SK-MEL-5 (cell line): ENCODE results near the gene DNAH7. TPM values are rescaled to one million over a fixed set of nuclear protein-coding genes. Genes with fewer than 3 reads are reported as not detected.

Experiments used
- DNase-seq: peaks from one replicate; pipeline ENCODE4 v3.0.0-alpha.2; 2016; ENCODE audit warnings: low read depth, low spot score
- in situ Hi-C: cut with HindIII; loops from 2 replicates; pipeline ENCODE4 v1.10.0; 2016; ENCODE audit warnings: low sequenced_read_pairs, high pct_unique_total_duplicates, low pct_unique_long_range_greater_than_20kb
- total RNA-seq: library from RNA; depleted of rRNA; stranded (reverse); fragments of >200 nt; shearing (Covaris generic); gene quantifications from 2 replicates; pipeline ENCODE4 v1.2.3, GENCODE V29; 2014

Gene DNAH7
- total RNA-seq, 1 experiment from 2014 or later = 0.37 TPM

- no peak for DNase-seq
- in situ Hi-C loops = no loop called here
Observed at GRCh38 chr2:195808189-195808588, 260.4 kb downstream of the DNAH7 start.

- in situ Hi-C loops = no loop called here
- DNase-seq = no peak
Observed at GRCh38 chr2:195805283-195805976, 263.2 kb downstream of the DNAH7 start.

- in situ Hi-C loops = no loop called here
- DNase-seq = no peak
Observed at GRCh38 chr2:195795879-195796278, 272.8 kb downstream of the DNAH7 start.

GRCh38 chr2:195793881-195794280 is 274.8 kb downstream of the DNAH7 start:
- no peak for DNase-seq
- in situ Hi-C loops = no loop called here

GRCh38 chr2:195782156-195782555 is 286.5 kb downstream of the DNAH7 start:
- in situ Hi-C loops = no loop called here
- DNase-seq = no peak

GRCh38 chr2:195779491-195779890 is 289.1 kb downstream of the DNAH7 start:
- no peak for DNase-seq
- in situ Hi-C loops = no loop called here

GRCh38 chr2:195769975-195770374 is 298.7 kb downstream of the DNAH7 start:
- in situ Hi-C loops = no loop called here
- no peak for DNase-seq

GRCh38 chr2:195768431-195768830 is 300.2 kb downstream of the DNAH7 start:
- in situ Hi-C loops = no loop called here
- DNase-seq = no peak

GRCh38 chr2:195766691-195767090 is 301.9 kb downstream of the DNAH7 start:
- in situ Hi-C loops = no loop called here
- no peak for DNase-seq

GRCh38 chr2:195763866-195764265 is 304.8 kb downstream of the DNAH7 start:
- in situ Hi-C loops = no loop called here

GRCh38 chr2:195759877-195760276 is 308.8 kb downstream of the DNAH7 start:
- in situ Hi-C loops = no loop called here
- DNase-seq = no peak

More at GRCh38 chr2:195763866-195764265, 304.8 kb downstream of the DNAH7 start:
- no peak for DNase-seq

GRCh38 chr2:195758846-195759245 is 309.8 kb downstream of the DNAH7 start:
- in situ Hi-C loops = no loop called here
- DNase-seq = no peak

- in situ Hi-C loops = no loop called here
- no peak for DNase-seq
Observed at GRCh38 chr2:195756218-195756942, 312.3 kb downstream of the DNAH7 start.

GRCh38 chr2:195741191-195741590 is 327.4 kb downstream of the DNAH7 start:
- in situ Hi-C loops = no loop called here
- no peak for DNase-seq

- no peak for DNase-seq
- in situ Hi-C loops = no loop called here
Observed at GRCh38 chr2:195737511-195738325, 330.9 kb downstream of the DNAH7 start.

- in situ Hi-C loops = no loop called here
- no peak for DNase-seq
Observed at GRCh38 chr2:195735347-195735746, 333.3 kb downstream of the DNAH7 start.

- in situ Hi-C loops = no loop called here
- DNase-seq = no peak
Observed at GRCh38 chr2:195734931-195735330, 333.7 kb downstream of the DNAH7 start.

- in situ Hi-C loops = no loop called here
- DNase-seq = no peak
Observed at GRCh38 chr2:195734395-195734794, 334.2 kb downstream of the DNAH7 start.
